GM21576 (cell line): ENCODE measurements around the gene CDC14A.
"Not testable (repeated sequence)": the region's sequence is repeated elsewhere in the genome, so short reads cannot be mapped to it uniquely, and the experiment has no call there.

Source experiments
- ATAC-seq: cut with Tn5 transposase; IDR thresholded peaks from one replicate; pipeline ENCODE4 v1.9.1; 2021; ENCODE audit warnings: mild to moderate bottlenecking, moderate library complexity; ENCODE audit not compliant: unreplicated experiment

The CDC14A gene

GRCh38 chr1:100395913-100396312 is 43.6 kb downstream of the CDC14A start:
- no peak for ATAC-seq

DNA sequence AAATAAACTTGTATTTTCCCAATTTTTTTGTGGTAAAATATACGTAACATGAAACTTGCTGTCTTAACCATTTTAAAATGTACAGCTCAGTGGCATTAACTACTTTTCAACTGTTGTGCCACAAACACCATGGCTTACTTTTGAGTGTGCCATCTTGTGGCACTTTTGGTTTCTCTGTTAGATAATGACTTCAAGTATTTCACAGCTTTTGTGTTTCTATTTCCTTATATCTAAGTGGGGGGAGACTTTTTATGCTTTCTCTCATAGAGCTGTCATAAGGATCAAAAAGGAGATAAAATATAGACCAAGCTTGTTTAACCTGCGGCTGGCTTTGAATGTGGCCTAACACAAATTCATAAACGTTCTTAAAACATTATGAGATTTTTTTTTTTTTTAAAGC is 44.3 kb downstream of the CDC14A start:
- ATAC-seq, result no peak

GRCh38 chr1:100397681-100398080 is 45.4 kb downstream of the CDC14A start:
- no peak for ATAC-seq

- no peak for ATAC-seq
These were observed 46.3 kb downstream of the CDC14A start for GRCh38 chr1:100398648-100399047.

- ATAC-seq, result peak; percentile 81
These were observed 48.1 kb downstream of the CDC14A start for GRCh38 chr1:100400404-100400803.

DNA sequence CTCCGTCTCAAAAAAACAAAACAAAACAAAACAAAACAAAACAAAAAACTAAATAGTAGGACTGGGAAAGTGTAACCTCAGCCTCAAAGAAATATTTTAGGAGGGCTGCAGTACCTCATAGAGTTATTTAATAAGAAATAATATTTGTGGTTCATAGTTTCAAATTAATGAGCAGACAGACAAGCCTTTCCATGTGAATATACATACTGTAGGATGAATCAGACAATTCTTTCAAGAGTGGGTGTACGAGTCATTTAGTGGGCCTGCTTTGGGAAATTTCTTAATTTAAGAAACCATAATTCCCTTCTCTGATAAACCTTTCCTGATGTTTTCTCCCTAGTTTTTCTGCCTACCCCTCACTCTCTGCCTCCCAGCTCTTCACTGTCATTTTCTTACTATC is 52.5 kb downstream of the CDC14A start:
- no peak for ATAC-seq

DNA sequence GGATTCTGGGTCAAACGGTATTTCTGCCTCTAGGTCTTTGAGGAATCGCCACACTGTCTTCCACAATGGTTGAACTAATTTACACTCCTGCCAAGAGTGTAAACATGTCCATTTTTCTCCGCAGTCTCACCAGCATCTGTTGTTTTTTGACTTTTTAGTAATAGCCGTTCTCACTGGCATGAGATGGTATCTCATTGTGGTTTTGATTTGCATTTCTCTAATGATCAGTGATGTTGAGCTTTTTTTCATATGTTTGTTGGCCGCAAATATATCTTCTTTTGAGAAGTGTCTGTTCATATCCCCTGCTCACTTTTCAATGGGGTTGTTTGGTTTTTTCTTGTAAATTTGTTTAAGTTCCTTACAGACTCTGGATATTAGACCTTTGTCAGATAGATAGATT is 53.6 kb downstream of the CDC14A start:
- ATAC-seq, result not testable (repeated sequence)

- ATAC-seq, result not testable (repeated sequence)
These were observed 55.1 kb downstream of the CDC14A start for GRCh38 chr1:100407390-100407789.

- ATAC-seq, result no peak
These were observed 58.7 kb downstream of the CDC14A start for GRCh38 chr1:100411019-100411418.

DNA sequence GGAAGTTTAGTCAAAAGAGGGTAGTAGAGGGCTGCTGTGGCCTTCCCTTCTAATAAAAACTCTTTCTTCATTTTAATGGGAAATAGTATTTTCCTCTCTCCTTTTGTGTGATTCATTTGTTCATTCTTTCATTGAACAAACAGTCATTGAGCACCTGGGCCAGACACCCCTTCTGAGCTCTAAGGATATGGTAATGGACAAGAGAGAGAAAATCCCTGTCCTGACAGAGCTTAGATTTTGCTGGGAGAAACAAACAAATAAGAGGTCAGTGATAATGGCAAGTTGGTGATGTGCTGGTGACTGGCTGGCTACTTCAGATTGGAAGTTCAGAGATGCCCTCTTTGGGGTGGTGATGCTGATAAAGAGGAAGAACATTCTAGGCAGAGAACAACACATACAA is 59.3 kb downstream of the CDC14A start:
- ATAC-seq, result no peak

- ATAC-seq, result no peak
These were observed 60.7 kb downstream of the CDC14A start for GRCh38 chr1:100413035-100413434.

DNA sequence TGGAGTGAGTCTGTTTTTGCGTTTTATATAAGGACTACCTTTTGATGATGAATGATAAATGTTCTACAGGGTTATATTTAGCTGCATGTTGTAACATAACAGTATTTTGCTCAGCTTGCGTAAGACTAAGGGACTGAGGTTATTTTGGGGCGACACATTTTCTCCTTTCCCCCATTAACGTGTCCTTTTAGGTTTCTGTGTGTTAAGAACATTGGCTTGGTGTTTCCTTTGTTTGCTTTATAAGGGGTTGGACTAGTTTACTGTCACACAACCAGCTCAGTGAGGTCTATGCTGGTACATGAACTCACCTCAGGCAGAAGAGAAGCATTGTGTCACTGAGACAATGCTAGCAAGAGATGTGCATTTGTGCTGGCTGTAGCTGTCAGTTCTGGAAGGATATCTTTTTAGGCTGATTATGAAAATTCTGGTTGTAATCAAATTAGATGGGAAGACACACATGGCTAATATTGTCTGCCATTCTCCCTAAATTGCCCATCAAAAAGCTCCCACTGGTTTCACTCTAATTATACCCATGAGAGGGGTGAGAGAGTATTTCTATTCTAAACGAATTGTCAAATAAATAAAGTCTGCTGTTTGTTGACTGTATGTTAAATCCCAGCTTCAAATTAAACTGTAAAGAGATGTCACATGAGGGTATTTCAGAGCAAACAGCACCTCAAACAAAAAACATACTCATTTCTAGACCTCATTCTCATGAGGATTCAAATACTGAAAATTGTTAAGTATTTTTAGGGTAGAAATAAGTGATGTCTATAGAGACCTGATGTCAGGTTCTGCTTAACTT is 62.6 kb downstream of the CDC14A start:
- ATAC-seq, result no peak

DNA sequence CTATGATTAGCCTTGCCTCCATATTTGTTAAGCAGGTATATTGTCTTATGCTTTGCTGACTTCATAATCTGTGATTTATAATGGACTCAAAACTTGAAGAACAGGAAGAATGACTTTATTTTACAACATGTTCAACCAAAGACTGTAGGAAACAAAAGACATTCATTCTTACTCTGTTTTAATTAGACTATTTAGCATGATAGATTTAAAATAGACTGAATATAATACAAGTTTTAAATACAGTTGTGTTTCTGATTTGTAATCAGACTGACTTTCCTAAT is 63.1 kb downstream of the CDC14A start:
- ATAC-seq, result no peak

GRCh38 chr1:100419072-100419471 is 66.8 kb downstream of the CDC14A start:
- ATAC-seq, result no peak

DNA sequence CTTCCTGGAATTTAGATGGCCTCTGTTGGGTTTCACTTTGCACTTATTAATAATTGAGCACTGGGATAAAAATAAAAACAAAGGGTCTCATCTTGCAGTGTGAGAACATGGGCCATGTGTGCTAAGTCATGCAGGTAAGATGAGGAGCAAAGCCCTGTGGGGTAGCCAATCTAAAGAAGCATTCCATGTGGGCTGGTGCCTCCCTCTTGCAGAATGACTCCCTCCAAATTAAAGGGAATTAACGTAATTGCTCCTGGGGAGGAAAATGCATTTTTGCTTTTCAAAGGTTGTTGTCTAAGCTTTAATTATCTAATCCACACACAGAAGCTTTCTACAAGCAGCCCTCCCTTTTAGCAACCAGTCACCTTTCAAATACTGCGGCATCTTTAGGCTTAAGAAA is 69.8 kb downstream of the CDC14A start:
- ATAC-seq, result no peak

DNA sequence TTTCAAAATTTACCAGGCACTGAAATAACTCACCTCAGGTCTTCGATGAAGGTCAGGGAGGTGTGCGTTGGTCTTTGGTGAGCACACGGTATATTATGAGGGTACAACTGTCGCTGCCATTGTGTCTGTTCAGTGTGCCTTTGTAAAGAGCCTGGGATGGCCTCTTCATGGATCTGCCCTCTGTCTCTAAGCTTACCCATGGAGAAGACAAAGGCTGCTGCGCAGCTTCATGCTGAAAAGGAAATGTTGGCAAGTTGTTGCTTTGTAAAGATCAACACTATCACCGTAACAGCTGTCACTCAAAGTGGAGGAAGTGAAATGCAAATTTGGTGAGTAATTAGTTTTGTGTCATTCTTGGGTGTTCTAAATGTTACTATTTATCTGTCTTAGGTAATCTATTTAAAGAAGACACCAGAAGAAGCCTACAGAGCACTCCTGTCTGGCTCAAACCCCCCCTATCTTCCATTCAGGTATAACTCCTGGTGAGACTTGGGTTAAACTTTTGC is 71.6 kb downstream of the CDC14A start:
- peak; percentile 76 for ATAC-seq

GRCh38 chr1:100428160-100428559 is 75.9 kb downstream of the CDC14A start:
- no peak for ATAC-seq

- ATAC-seq, result no peak
These were observed 78.0 kb downstream of the CDC14A start for GRCh38 chr1:100430325-100430756.

- ATAC-seq, result no peak
These were observed 79.6 kb downstream of the CDC14A start for GRCh38 chr1:100431954-100432353.

GRCh38 chr1:100433563-100433962 is 81.3 kb downstream of the CDC14A start:
- ATAC-seq, result no peak

- no peak for ATAC-seq
These were observed 82.5 kb downstream of the CDC14A start for GRCh38 chr1:100434831-100435230.

DNA sequence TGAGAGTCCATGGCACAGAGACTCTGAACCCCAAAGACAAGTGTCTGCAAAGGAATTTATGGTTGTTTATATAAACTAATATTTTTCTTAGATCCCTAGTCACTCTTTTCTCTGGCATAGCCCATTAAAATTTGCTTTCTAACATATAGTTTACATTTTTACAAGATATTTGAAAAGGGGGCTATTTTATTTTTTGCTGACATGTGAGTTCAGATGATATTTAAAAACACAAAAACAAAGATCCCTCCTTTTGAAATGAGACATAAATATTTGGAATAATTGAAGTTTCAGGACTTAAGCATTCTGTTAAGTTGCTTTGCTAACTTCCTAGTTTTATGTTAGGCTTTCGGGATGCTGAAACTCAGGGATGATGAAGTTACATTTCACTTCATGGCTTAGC is 86.1 kb downstream of the CDC14A start:
- no peak for ATAC-seq

GRCh38 chr1:100438789-100439188 is 86.5 kb downstream of the CDC14A start:
- no peak for ATAC-seq
